ENCODE results near the gene SYF2.
"Not testable (repeated sequence)": the region's sequence is repeated elsewhere in the genome, so short reads cannot be mapped to it uniquely, and the experiment has no call there.

Gene SYF2

GRCh38 chr1:25268143-25268760 lies 36.0 kb upstream of the SYF2 start:
- not testable (repeated sequence) for H3K79me2 ChIP-seq (ENCODE audit: control insufficient read depth, low read length); H4K20me1 ChIP-seq (ENCODE audit: control insufficient read depth, insufficient read depth, low read depth, low read length); H3K36me3 ChIP-seq (ENCODE audit: control insufficient read depth, low read length); H3F3A ChIP-seq (ENCODE audit: control insufficient read depth, insufficient read depth); H3K27me3 ChIP-seq (ENCODE audit: control insufficient read depth, low read length); H3K27ac ChIP-seq (ENCODE audit: low read depth, low read length); H3K4me1 ChIP-seq (ENCODE audit: control insufficient read depth, low read length); H3K9me3 ChIP-seq (ENCODE audit: control insufficient read depth, insufficient read depth, low read length); H3K9me2 ChIP-seq (replicated peaks; ENCODE audit: control insufficient read depth, low read length)
- H3K4me3 ChIP-seq (ENCODE audit: low read length): peak overlapping the region; percentile 66
- peak overlapping the region; percentile 58 for H3K4me2 ChIP-seq (ENCODE audit: low read length)

DNA sequence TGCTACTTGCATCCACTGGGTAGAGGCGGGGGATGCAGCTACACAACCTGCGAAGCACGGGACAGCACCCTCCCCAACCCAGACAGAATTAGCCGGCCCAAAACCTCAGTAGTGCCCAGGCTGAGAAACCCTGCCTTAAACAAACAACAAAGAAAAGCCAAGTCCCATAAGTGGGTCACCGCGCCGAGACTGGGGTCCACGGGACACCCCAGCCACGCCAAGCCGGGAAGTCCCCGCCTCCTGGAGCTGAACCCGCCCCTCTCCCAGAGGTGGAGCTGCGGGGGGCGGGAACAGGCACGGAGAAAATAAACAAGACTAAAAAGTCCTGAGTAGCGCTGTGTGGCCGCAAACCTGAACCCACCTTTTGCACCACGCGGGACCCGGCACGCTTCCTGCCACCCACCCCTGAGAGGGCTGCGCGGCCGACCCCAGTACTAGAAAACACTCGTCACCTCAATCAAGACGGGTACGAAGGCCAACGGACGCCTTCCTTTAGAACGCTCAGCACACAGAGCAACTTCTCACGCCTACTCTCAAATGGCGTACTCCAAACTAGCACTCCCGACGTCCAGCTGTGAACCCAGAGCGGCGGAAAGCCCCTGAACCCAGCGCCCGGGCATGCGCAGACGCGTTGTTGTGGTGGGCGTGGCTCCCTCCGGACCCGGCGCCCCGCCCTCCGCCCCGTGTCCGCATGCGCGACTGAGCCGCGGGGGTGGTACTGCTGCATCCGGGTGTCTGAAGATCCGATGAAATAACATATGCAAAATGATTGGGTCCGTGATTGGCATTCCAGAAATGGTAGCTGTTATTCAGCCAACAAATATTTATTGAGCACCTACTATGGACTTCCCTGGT lies 35.2 kb upstream of the SYF2 start:
- peak overlapping the region; percentile 58 for H3K4me2 ChIP-seq (ENCODE audit: low read length)
- not testable (repeated sequence) for H3K36me3 ChIP-seq (ENCODE audit: control insufficient read depth, low read length); H3F3A ChIP-seq (ENCODE audit: control insufficient read depth, insufficient read depth); H3K9me3 ChIP-seq (ENCODE audit: control insufficient read depth, insufficient read depth, low read length); H3K27me3 ChIP-seq (ENCODE audit: control insufficient read depth, low read length); H3K79me2 ChIP-seq (ENCODE audit: control insufficient read depth, low read length); H4K20me1 ChIP-seq (ENCODE audit: control insufficient read depth, insufficient read depth, low read depth, low read length); H3K4me1 ChIP-seq (ENCODE audit: control insufficient read depth, low read length); H3K9me2 ChIP-seq (replicated peaks; ENCODE audit: control insufficient read depth, low read length)
- H3K27ac ChIP-seq (ENCODE audit: low read depth, low read length): peak overlapping the region; percentile 37; the same call in 1 of the 2 replicates
- peak overlapping the region; percentile 66 for H3K4me3 ChIP-seq (ENCODE audit: low read length)

GRCh38 chr1:25266554-25267287 lies 34.4 kb upstream of the SYF2 start:
- H3K4me3 ChIP-seq (ENCODE audit: low read length): peak overlapping the region; percentile 76
- not testable (repeated sequence) for H3F3A ChIP-seq (ENCODE audit: control insufficient read depth, insufficient read depth); H3K4me1 ChIP-seq (ENCODE audit: control insufficient read depth, low read length); H4K20me1 ChIP-seq (ENCODE audit: control insufficient read depth, insufficient read depth, low read depth, low read length); H3K9me3 ChIP-seq (ENCODE audit: control insufficient read depth, insufficient read depth, low read length); H3K36me3 ChIP-seq (ENCODE audit: control insufficient read depth, low read length); H3K79me2 ChIP-seq (ENCODE audit: control insufficient read depth, low read length); H3K27me3 ChIP-seq (ENCODE audit: control insufficient read depth, low read length); H3K9me2 ChIP-seq (replicated peaks; ENCODE audit: control insufficient read depth, low read length)
- H3K27ac ChIP-seq (ENCODE audit: low read depth, low read length): 0 out of 2 replicates have a peak overlapping the region, but pooled peaks have one; percentile 37
- peak overlapping the region; percentile 63 for H3K4me2 ChIP-seq (ENCODE audit: low read length)

GRCh38 chr1:25260336-25260735 lies 28.0 kb upstream of the SYF2 start:
- not testable (repeated sequence) for H3K27ac ChIP-seq (ENCODE audit: low read depth, low read length); H3K9me3 ChIP-seq (ENCODE audit: control insufficient read depth, insufficient read depth, low read length); H3K9me2 ChIP-seq (replicated peaks; ENCODE audit: control insufficient read depth, low read length); H4K20me1 ChIP-seq (ENCODE audit: control insufficient read depth, insufficient read depth, low read depth, low read length); H3K4me2 ChIP-seq (ENCODE audit: low read length); H3F3A ChIP-seq (ENCODE audit: control insufficient read depth, insufficient read depth); H3K27me3 ChIP-seq (ENCODE audit: control insufficient read depth, low read length); H3K4me1 ChIP-seq (ENCODE audit: control insufficient read depth, low read length); H3K36me3 ChIP-seq (ENCODE audit: control insufficient read depth, low read length); H3K4me3 ChIP-seq (ENCODE audit: low read length); H3K79me2 ChIP-seq (ENCODE audit: control insufficient read depth, low read length)

GRCh38 chr1:25259813-25260212 lies 27.5 kb upstream of the SYF2 start:
- H3K4me3 ChIP-seq (ENCODE audit: low read length); H3K9me2 ChIP-seq (replicated peaks; ENCODE audit: control insufficient read depth, low read length); H4K20me1 ChIP-seq (ENCODE audit: control insufficient read depth, insufficient read depth, low read depth, low read length); H3K27me3 ChIP-seq (ENCODE audit: control insufficient read depth, low read length); H3K27ac ChIP-seq (ENCODE audit: low read depth, low read length); H3K79me2 ChIP-seq (ENCODE audit: control insufficient read depth, low read length); H3K36me3 ChIP-seq (ENCODE audit: control insufficient read depth, low read length); H3K4me1 ChIP-seq (ENCODE audit: control insufficient read depth, low read length); H3K9me3 ChIP-seq (ENCODE audit: control insufficient read depth, insufficient read depth, low read length); H3K4me2 ChIP-seq (ENCODE audit: low read length); H3F3A ChIP-seq (ENCODE audit: control insufficient read depth, insufficient read depth): not testable (repeated sequence)
- peak; percentile 9 for TF ChIP-seq CTCF (IDR thresholded peaks at IDR 0.05; ENCODE audit: low read depth, low read length, poor library complexity, severe bottlenecking)
